ENCODE results near the gene ZNF341. TPM values are rescaled to one million over a fixed set of nuclear protein-coding genes. Genes with fewer than 3 reads are reported as not detected.
A peak's percentile ranks its signal among the peaks of the same experiment; 100 is the strongest.

Gene ZNF341
- total RNA-seq, 1 donor from 2014 or later, result 3.4 TPM

DNA sequence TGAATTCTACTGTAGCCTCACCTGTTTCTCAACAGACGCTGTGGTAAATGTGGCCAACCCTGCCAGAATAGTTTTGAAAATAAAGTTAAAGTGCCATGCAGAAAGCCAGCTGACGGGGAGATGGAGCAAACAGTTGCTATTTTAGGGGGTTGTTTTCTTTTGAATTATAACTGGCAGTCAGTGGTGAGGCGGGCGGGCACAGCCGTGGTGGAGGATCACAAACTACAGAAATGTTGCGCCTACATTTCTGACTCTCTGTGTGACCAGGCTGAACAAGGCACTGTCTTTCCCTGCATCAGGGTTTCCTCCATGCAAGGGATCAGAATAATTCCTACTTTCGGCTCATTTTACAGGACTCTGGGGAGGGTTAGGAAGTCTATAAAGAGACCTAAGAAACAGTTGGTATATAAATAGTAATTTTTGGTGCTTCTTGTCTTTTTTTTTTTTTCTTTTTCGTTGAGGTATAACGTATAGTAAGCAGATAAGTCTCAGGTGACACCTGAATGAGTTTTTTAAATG lies 96.6 kb downstream of the ZNF341 start:
- peak overlapping the region; percentile 66 for H3K27ac Mint-ChIP-seq (ENCODE audit: unreplicated experiment)
- H3K9me3 Mint-ChIP-seq (ENCODE audit: unreplicated experiment), result no peaks in the 10 kb centered on the region
- no peaks in the 10 kb centered on the region for H3K36me3 Mint-ChIP-seq (ENCODE audit: unreplicated experiment)
- no peaks in the 10 kb centered on the region for H3K27me3 Mint-ChIP-seq (ENCODE audit: unreplicated experiment)
- DNase-seq (ENCODE audit: extremely low spot score, unreplicated experiment), result no peak
- H3K4me3 Mint-ChIP-seq (ENCODE audit: unreplicated experiment), result no peak overlapping the region
- TF ChIP-seq, protein P1, sequence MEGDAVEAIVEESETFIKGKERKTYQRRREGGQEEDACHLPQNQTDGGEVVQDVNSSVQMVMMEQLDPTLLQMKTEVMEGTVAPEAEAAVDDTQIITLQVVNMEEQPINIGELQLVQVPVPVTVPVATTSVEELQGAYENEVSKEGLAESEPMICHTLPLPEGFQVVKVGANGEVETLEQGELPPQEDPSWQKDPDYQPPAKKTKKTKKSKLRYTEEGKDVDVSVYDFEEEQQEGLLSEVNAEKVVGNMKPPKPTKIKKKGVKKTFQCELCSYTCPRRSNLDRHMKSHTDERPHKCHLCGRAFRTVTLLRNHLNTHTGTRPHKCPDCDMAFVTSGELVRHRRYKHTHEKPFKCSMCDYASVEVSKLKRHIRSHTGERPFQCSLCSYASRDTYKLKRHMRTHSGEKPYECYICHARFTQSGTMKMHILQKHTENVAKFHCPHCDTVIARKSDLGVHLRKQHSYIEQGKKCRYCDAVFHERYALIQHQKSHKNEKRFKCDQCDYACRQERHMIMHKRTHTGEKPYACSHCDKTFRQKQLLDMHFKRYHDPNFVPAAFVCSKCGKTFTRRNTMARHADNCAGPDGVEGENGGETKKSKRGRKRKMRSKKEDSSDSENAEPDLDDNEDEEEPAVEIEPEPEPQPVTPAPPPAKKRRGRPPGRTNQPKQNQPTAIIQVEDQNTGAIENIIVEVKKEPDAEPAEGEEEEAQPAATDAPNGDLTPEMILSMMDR (IDR thresholded peaks at IDR 0.05), result no peak
- H3K4me1 Mint-ChIP-seq (ENCODE audit: unreplicated experiment), result peaks cover 59% of the 10 kb centered on the region

DNA sequence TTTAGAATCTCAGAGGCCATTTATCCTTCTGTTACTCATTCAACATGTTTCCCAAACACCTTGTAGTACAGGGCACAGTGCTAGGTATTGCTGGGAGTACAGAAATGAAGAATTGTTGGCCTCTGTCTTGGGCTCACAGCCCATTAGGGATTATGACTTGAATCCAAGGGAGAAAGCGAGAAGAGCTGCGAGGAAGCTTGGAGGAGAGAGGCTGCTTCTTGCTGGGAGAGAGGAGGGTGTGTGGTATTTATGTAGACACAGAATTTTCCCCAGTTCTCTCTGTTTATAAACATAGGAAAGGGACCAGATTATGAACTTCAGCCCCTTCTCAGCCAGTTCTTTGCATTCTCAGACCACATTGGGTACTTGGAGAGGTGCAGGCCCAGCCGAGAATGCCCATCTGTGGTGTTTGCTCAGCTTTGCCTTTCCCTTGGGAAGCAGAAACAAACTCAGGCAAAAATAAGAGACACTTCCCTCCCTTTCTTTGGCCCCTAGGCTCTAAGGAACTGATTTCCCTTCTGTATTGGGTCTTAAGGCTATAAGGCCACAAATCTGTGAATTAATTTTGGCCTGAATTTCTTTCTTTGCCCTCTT lies 97.3 kb downstream of the ZNF341 start:
- H3K4me1 Mint-ChIP-seq (ENCODE audit: unreplicated experiment), result peaks cover 62% of the 10 kb centered on the region
- H3K27ac Mint-ChIP-seq (ENCODE audit: unreplicated experiment), result peak overlapping the region; percentile 66
- H3K9me3 Mint-ChIP-seq (ENCODE audit: unreplicated experiment), result no peaks in the 10 kb centered on the region
- no peak for DNase-seq (ENCODE audit: extremely low spot score, unreplicated experiment)
- no peaks in the 10 kb centered on the region for H3K27me3 Mint-ChIP-seq (ENCODE audit: unreplicated experiment)
- no peak overlapping the region for H3K4me3 Mint-ChIP-seq (ENCODE audit: unreplicated experiment)
- TF ChIP-seq, protein P1 (IDR thresholded peaks at IDR 0.05), result no peak
- no peaks in the 10 kb centered on the region for H3K36me3 Mint-ChIP-seq (ENCODE audit: unreplicated experiment)

GRCh38 chr20:33829636-33830035 lies 97.8 kb downstream of the ZNF341 start:
- no peaks in the 10 kb centered on the region for H3K27me3 Mint-ChIP-seq (ENCODE audit: unreplicated experiment)
- H3K36me3 Mint-ChIP-seq (ENCODE audit: unreplicated experiment), result no peaks in the 10 kb centered on the region
- H3K4me1 Mint-ChIP-seq (ENCODE audit: unreplicated experiment), result peaks cover 62% of the 10 kb centered on the region
- no peak for DNase-seq (ENCODE audit: extremely low spot score, unreplicated experiment)
- H3K9me3 Mint-ChIP-seq (ENCODE audit: unreplicated experiment), result no peaks in the 10 kb centered on the region
- H3K4me3 Mint-ChIP-seq (ENCODE audit: unreplicated experiment), result no peak overlapping the region
- TF ChIP-seq, protein P1 (IDR thresholded peaks at IDR 0.05), result no peak
- H3K27ac Mint-ChIP-seq (ENCODE audit: unreplicated experiment), result peak overlapping the region; percentile 42

DNA sequence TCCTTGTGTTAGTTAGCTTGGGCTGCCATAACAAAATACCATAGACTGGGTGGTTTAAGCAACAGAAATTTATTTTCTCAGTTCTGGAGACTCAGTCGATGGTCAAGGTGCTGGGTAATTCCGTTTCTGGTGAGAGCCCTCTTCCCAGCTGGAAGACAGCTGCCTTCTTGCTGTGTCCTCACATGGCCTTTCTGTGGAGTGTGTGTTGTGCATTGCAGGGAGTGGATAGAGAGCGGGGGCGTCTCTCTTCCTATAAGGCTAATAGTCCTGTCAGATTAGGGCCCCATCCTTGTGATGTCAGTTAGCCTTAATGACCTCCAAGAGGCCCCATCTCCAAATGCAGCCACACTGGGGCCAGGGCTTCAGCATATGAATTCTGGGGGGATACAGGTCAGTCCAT lies 98.6 kb downstream of the ZNF341 start:
- DNase-seq (ENCODE audit: extremely low spot score, unreplicated experiment), result no peak
- H3K9me3 Mint-ChIP-seq (ENCODE audit: unreplicated experiment), result no peaks in the 10 kb centered on the region
- no peaks in the 10 kb centered on the region for H3K27me3 Mint-ChIP-seq (ENCODE audit: unreplicated experiment)
- TF ChIP-seq, protein P1 (IDR thresholded peaks at IDR 0.05), result no peak
- peaks cover 4% of the 10 kb centered on the region for H3K36me3 Mint-ChIP-seq (ENCODE audit: unreplicated experiment)
- H3K4me3 Mint-ChIP-seq (ENCODE audit: unreplicated experiment), result no peak overlapping the region
- H3K4me1 Mint-ChIP-seq (ENCODE audit: unreplicated experiment), result peaks cover 62% of the 10 kb centered on the region
- H3K27ac Mint-ChIP-seq (ENCODE audit: unreplicated experiment), result peak overlapping the region; percentile 42

GRCh38 chr20:33832103-33832804 lies 100.5 kb downstream of the ZNF341 start:
- H3K4me1 Mint-ChIP-seq (ENCODE audit: unreplicated experiment), result peaks cover 49% of the 10 kb centered on the region
- H3K4me3 Mint-ChIP-seq (ENCODE audit: unreplicated experiment), result no peak overlapping the region
- no peak for DNase-seq (ENCODE audit: extremely low spot score, unreplicated experiment)
- H3K27ac Mint-ChIP-seq (ENCODE audit: unreplicated experiment), result no peak overlapping the region
- TF ChIP-seq, protein P1 (IDR thresholded peaks at IDR 0.05), result no peak
- H3K9me3 Mint-ChIP-seq (ENCODE audit: unreplicated experiment), result no peaks in the 10 kb centered on the region
- H3K36me3 Mint-ChIP-seq (ENCODE audit: unreplicated experiment), result peaks cover 11% of the 10 kb centered on the region
- H3K27me3 Mint-ChIP-seq (ENCODE audit: unreplicated experiment), result no peaks in the 10 kb centered on the region

Measured in osteocyte (in vitro differentiated cells).